ENCODE data around the gene CAMSAP3.

- no peak for TF ChIP-seq CTCF (IDR thresholded peaks at IDR 0.05)
- no peak for TF ChIP-seq POLR2A (IDR thresholded peaks at IDR 0.05)
Measured at GRCh38 chr19:7618348-7618747, 22.7 kb downstream of the CAMSAP3 start.

All from body of pancreas (tissue), 4 donors.